Measurements from ENCODE around the gene CACNG5. TPM values are rescaled to one million over a fixed set of nuclear protein-coding genes. Genes with fewer than 3 reads are reported as not detected.

CACNG5 gene, protein sequence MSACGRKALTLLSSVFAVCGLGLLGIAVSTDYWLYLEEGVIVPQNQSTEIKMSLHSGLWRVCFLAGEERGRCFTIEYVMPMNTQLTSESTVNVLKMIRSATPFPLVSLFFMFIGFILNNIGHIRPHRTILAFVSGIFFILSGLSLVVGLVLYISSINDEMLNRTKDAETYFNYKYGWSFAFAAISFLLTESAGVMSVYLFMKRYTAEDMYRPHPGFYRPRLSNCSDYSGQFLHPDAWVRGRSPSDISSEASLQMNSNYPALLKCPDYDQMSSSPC
- not detected in 2 replicates for polyA plus RNA-seq

DNA sequence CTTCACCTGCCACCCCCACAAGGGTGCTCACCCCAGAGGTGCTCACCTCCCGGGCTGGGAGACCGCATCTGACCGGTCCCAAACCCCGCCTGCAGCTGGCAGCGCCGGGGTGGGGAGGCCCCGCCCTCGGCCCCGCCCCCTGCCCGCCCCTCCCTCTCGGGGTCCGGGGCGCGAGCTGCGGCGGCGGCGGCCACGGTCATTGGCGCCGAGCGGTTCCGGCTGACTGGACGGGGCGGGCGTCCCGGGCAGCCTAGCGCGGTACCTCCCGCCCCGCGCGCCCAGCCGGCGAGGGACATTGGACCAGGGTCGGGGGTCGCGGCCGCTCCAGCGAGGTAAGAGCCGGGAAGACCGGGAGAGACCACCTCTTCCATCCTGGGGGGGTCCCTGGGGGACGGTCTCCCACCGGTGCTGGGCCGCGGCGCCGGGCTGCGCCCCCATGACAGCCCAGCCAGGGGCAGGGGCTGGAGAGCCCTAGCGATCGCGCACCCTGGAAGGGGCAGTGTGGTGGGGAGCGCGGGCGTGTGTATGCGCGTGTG, at the start of gene CACNG5:
Gene CACNG5, plus strand, starts transcription at position 199 of the 536 bp plus-strand sequence. CDS start 42,216 bp downstream, outside the sequence.

Other genes starting within 250 kb of the CACNG5 start
- 0.18 and 0.27 TPM in 2 replicates for gene CACNG4, start 129.6 kb downstream of the CACNG5 start, polyA plus RNA-seq
- gene CACNG1, start 209.4 kb downstream of the CACNG5 start, polyA plus RNA-seq = not detected in 2 replicates